ENCODE data around the gene IRX6.

GRCh38 chr16:55275869-55276268, 48.1 kb upstream of the IRX6 start:
- TF ChIP-seq, protein P1, sequence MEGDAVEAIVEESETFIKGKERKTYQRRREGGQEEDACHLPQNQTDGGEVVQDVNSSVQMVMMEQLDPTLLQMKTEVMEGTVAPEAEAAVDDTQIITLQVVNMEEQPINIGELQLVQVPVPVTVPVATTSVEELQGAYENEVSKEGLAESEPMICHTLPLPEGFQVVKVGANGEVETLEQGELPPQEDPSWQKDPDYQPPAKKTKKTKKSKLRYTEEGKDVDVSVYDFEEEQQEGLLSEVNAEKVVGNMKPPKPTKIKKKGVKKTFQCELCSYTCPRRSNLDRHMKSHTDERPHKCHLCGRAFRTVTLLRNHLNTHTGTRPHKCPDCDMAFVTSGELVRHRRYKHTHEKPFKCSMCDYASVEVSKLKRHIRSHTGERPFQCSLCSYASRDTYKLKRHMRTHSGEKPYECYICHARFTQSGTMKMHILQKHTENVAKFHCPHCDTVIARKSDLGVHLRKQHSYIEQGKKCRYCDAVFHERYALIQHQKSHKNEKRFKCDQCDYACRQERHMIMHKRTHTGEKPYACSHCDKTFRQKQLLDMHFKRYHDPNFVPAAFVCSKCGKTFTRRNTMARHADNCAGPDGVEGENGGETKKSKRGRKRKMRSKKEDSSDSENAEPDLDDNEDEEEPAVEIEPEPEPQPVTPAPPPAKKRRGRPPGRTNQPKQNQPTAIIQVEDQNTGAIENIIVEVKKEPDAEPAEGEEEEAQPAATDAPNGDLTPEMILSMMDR (IDR thresholded peaks at IDR 0.05): no peak
- no peak for TF ChIP-seq POLR2A (IDR thresholded peaks at IDR 0.05)

Measured in Peyer's patch (tissue), 4 donors.